Activated T-cell treated with anti-CD3 and anti-CD28 coated beads for 24 hours (primary cell): ENCODE results near the gene ONECUT3.

Source experiments
- DNase-seq: peaks from one replicate; pipeline ENCODE4 v3.0.0-alpha.2; 2020; ENCODE audit warnings: low read depth

ONECUT3 gene

DNA sequence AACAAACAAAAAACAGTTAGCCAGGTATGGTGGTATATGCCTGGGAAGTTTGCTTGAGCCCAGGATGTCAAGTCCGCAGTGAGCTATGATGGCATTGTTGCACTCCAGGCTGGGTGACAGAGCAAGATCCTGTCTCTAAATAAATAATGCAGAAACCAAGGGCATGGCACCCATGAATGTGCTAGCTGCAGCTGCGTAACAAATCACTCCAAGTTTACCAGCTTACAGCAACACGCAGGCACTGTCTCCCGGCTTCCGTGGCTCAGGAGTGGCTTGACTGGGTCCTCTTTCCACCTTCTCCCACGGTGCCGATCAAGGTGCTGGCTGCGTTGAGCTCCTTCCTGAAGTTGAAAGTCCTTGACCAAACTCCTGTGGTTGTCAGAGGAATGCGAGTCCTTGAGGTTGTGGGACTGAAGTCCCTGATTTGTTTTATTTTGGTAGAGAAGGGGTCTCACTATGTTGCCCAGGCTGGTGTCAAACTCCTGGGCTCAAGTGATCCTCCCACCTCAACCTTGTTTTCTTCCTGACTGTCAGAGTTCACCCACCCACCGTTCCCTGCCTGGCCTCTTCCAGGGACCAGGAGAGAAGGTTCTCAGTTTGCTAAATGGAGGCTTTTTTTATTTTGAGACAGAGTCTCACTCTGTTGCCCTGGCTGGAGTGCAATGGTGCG lies 13.2 kb upstream of the ONECUT3 start:
- DNase-seq = no peak

DNA sequence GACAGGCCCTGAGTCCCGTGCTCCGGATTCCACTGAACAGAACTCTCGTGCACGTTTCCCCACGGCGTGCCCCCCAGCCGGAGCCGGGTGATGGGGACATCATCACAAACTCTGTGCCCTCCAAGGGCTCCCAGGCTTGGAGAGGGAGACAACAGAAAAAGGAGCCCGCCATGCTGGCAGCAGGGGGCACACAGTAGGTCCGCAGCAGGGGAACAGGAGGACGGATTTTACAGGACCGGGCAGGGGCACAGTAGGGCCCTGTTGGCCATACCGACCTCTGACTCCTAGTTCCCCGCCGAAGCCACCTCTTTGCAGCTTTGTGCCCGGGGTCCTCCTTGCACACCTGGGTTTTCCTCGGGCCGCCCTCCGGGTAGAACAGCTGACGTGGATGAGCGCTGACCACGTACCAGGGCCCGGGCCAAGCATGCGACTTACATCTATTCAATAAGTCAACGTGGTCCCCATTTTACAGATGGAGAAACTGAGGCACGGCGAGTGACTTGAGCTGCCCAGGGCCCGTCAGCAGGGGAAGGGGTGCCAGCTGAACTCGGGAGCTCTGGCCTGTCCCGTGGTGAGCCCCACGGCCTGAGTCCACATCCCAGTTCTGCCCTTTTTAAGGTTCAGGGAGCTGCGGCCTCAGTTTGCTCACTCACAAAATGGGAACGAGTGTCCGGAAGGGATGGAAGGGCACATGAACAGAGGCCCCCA lies 10.2 kb upstream of the ONECUT3 start:
- no peak for DNase-seq

DNA sequence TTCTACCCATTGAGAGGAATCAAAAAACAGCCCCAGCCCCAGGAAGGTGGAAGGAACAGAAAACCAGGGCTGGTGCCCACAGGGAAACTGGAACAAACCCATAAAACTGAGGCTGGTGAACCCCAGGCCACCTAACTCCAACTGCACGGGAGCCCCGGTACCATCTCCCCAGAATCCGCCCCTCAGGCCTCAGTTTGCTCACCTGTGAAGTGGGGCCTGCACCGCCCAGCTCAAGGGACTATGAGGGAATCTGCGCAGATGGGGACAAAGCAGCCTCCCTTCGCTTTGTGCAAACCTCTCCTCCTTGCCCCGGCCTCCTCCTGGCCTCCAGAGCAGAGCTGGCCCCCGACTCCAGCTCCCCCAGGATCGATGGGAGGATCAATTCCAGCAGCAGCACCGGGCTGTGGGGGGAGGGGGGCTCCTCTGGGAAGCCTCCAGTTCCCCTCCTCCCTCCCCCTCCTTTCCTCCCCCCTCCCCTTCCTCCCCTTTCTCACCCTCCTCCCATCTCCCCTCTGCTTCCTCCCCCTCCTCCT lies 9.1 kb upstream of the ONECUT3 start:
- DNase-seq = no peak

DNA sequence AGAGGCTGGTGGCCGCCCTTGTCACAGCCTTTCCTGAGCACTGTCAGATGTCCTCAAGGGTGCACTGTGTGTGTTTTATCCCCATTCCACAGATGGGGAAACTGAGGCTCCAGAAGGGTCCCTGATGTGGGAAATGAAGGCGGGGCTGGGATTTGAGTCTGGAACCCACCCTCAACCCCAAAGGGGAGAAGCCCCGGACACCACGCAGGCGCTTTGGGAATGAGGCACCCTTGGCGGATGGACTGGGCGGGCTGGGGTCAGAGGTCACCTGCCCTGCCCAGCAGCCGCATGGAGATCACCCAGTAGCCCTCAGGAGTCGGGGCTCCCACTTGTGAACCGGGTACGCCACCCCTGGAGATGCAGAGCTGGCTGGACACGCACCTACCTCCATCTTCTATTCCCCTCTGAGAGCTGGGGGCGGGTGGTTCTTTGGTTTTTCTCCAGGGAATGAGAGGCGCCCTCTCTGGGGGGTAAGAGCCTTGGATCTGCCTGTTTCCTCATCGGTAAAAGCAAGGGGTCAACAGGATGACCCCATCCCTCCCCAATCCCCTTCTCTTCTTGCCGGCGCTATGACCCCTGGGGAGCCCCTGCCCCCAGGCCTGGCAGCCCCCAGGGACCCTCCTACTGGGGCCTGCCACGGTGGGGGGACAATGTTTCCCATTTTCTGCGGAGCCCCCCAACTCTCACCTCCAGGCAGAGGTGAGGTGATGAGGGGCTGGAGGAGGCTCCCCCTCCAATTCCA lies 8.3 kb upstream of the ONECUT3 start:
- DNase-seq = no peak

DNA sequence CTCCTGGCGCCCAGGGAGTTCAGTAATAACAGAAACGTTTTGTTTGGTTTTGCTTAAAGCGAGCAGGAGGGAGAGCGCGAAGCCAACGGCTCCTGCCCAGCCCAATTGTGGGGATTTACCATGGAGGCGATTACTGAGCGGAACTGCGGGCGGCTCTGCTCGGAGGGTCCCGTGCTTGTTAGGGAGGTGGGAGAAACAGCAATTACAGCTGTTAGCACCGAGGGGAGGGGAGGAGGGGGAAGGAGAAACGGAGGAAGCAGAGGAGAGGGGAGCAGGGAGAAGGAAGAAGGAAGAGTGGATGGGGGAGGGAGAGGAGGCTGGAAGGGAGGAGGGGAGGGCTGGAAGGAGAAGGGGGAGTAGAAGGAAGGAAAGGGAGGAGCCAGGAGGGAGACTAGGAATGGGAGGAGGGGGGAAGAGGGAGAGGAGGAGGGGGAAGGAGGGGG lies 7.7 kb upstream of the ONECUT3 start:
- DNase-seq = no peak

DNA sequence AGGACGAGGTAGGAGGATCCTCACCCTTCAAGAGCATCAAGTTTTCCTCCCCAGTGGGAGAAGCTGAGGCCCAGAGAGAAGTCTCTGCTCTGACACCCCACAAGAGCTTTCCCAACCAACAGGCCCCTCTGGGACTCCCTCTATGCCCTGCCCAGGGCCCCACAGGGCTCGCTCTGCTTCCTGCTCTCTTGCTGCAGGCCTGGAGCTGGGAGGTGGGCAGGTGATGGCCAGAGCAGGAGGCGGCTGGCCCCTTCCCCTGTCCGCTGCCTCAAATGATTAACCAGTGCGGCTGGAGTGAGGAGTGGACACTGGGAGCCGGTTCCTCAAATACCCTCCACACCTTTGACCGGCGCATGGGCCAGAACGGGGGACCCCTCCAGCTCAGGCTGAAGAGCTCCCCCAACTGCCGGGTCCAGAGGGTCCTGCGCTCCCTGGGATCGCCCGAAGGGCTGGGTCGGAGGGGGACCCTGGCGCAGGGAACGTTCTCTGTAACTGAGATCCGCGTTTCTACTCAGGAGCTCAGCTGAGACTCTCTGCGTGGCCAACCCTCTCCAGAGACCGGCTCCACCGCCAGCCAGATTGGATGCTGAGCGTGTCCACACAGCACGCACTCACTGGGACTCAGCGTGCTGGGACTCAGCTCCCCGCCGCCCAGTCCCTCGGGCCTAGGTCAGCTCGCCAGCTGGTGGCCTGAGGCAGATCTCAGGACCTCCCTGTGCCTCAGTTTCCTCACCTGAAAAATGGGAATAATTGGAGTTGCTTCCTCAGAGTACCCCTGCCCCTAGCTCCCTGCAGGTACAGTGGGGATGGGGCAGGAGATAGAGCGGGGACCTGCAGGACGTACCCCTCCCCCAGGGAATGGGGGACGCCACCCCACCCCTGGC lies 6.7 kb upstream of the ONECUT3 start:
- no peak for DNase-seq

DNA sequence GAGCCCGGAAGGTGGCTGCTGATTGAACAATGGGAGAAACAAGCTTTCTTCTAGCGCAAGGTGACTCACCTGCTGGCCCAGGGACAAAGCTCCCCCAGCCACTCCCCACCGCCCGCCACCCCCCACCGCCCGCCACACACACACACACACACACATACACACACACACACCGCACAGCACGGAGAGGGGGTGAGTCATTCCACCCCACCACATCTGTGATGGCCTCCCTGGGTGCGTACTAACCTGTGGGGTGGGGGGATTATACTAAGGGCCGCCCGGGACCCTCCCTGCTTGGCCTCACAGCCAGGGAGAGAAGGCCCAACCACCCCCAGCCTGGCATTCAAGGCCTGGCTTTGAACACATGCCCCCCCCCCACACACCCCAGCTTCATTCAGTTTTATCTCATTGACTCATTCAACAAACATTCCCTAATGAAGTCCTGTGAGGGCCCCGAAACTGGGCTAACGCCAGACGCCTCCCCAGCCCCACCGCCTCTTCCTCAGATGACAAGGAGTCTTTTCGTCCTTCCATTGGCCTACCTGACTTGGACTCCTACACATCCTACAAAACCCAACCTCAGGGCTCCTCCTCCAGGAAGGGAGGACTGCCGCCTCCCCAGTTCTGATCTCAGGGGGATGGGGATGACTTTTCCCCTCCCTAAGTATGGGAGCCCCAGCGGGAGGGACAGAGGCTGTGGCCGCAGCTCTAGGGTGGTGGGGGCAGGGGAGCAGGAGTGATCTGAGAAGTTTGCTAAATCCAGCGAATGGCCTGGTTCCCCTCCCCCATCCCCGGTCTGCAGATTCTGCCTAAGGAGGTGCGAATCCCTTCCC lies 5.8 kb upstream of the ONECUT3 start:
- no peak for DNase-seq

DNA sequence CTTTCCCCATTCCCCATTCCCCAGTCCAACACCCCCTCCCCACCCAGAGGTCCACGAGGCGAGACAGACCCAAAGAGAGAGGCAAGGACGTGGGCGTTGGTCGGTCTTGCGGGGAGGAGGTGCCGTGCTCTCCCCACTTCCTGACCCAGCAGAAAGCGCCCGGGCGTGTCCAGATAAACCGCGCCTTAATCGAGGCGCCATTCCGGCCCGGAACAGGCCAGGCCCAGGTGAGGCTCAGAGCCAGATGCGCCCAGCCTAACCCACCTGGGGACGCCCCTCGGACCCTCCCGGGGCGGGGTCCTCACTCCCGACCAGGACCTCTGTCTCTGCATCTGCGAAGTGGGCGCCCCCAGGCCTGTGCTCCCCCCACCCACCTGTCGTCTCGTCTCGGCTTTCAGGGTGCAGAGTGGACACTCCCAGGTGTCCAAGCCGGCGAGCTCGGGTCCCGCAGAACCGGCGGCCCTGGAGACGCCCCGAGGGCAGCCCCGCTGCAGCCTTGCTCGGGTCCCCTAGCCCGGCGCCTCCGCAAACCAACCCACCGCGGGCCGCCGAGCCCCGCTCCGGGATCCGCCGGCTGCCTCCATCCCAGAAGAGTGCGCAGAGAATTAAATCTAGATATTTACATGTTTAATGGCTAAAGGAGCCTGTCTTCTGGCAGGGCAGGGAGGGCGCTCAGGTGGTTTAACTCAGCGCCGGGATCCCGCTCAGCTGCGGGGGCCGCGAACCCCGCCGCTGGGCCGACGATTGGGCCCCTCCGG lies 5.0 kb upstream of the ONECUT3 start:
- no peak for DNase-seq

DNA sequence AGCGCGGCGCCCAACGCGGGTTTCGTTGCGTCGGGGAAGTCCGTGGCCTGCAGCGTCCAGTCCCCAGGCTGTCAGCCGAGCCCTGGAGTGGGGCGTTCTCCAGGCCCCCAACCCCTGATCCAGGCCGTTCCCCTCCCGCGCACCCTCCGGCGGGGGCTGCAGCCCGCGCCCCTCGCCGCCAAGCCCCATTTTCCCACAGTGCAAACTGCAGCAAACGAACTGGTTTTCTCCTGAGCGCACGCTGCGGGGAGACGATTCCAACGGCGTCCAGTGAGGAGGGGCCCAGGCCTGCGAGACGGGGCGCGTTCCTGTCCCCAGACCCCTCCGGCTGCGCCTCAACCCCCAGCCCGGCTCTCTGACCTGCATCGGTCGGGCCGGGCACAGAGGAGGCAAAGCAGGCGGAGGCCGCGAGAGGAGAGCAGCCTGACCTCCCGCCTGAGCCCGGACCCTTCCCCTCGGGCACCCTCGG lies 4.4 kb upstream of the ONECUT3 start:
- no peak for DNase-seq

DNA sequence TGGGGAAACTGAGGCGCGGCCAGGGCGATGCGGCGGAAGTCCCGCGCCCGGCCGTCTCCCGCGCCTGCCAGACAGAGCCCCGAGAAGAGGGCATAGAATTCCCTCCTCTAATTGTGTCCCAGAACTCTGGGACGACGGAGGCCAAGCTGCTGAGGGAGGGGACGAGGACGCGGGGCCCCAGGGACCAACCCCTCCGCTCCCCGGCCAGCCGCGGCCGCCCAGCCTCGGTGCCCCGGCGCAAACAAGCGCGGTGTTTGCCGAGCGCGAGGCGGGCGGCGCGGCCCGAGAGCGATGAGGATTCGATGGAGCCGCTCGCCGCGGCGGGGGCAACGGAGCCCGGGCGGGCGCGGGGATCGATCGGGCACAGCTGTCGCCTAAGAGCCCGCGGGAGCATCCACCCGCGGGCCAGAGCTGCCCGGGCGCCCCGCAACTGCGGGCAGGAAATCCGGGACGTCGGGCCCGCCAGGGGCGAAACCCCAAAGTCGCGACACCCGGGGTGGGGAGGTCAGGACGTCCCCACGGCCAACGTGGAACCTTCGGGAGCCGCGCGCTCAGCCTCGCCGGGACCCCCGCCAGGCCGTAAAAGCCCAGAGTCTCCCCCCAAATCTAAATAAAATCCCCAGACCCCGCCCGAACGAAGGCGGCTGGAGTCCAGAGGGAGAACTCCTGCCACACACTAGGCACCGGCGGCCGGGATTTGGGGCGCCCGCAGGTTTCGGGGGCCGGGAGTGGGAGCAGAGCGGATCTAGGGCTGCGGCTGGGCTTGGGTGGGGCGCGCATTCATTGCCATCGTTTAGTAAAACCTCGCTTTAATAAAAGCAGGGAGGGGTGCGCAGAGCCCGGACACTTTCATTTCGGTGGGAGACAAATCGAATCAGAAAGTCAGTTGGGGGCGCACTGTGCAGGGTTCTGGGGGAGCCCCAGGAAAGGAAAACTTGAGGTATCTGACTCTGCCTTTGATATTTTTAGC lies 3.6 kb upstream of the ONECUT3 start:
- no peak for DNase-seq

DNA sequence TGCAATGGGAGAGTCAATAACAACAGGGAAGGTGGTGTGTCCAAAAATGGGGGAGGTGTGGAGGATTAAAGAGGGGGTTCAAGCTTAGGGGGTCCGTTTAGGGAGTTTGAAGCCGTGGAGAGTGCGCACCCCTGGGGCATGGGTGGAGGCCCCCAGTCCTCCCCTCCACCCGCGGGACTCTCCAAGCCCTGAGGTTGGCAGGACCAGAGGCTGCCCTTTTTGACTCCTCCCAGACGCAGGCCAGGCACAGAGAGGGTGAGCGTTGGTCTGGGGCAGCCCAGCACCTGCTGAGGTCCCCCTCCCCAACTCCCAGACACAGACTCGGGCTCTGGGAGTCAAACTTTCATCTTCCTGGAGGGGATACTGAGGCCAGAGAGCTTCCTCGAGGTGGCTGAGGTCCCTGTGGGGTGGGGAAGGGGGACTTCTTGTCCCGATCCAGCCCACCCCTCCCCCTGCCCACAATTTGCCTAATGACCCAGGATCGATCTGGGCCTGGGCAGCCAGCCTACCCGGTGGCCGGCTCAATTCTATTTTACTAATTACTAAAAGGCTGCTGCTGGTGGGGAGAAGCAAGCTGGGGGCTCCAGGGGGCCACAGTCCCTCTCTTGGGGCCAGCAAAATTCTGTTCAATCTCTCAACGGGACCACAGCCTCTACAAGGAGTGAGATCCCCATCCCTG lies 2.8 kb upstream of the ONECUT3 start:
- no peak for DNase-seq

DNA sequence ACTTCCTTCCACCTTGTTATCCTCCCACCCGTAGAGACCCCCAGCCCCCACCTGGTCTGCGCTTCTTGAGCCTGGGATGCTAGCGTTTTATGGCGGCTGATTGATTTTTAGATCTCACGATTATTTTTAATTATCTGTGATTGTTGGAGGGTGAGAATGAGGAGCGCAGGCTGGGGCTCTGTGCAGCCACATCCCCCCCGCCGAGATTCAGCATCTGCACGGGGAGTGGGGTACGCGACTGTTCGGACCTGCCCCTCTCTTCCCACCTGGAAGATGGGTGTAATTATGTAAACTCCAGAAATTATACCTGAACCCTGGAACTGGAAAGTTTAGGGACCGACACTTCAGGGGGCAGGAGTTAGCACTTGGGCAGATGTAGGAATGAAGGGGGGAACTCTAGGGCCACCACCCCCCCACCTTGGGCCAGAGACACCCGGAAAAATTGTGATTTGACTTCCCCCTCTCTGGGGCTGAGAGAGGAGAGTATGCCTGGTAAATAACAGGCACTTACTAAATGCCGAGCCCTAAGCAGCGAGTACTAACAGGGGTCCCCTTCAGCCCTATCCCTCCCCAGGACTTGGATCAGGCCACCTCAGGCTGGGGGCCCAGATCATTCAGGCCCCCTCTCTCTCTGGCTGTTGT lies 1.8 kb upstream of the ONECUT3 start:
- DNase-seq = no peak

DNA sequence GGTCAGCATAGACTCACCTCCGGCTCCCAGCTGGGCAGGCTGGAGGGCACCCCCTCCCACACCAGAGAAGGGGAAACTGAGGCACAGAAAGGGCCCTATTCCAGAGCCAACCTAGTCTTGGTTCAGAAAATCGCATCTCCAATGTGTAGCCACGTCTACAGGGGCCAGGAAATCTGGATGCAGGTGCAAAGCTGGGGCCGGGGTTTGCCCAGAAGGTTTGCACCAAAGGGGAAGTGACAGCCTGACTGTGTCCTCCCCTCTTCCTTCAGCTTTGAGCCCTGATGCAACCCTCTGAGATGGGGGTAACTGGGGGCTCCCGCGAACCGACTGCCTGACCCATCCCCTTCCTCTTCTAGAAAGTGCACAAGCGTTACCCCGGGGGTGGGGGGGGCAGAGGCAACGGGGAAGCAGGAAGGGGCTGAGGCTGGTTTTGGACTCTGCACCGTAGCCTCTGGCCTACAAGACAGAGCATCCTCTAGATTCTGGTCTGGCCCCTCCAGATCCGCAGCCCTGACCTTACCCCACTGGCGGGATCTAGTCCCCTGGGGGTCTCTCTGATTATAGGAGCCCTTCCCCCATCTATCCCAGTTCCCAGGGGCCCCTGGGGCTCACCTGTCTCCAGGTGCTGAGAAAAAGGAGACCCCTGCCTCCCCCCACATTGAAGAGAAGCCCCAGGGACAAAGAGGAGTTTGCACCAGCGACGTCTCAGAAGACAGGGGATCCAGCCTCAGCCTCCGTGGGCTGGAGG lies 1.1 kb upstream of the ONECUT3 start:
- no peak for DNase-seq

DNA sequence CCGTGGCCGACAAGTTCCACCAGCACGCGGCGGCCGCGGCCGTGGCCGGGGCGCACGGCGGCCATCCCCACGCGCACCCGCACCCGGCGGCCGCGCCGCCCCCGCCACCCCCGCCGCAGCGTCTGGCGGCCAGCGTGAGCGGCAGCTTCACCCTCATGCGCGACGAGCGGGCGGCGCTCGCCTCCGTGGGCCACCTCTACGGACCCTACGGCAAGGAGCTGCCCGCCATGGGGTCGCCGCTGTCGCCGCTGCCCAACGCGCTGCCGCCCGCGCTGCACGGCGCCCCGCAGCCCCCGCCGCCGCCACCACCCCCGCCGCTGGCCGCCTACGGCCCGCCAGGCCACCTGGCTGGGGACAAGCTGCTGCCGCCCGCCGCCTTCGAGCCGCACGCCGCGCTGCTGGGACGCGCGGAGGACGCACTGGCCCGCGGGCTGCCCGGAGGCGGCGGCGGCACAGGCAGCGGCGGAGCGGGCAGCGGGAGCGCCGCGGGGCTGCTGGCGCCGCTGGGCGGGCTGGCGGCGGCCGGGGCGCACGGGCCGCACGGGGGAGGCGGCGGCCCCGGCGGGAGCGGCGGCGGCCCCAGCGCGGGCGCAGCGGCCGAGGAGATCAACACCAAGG lies 821 bp downstream of the ONECUT3 start:
- DNase-seq = no peak

DNA sequence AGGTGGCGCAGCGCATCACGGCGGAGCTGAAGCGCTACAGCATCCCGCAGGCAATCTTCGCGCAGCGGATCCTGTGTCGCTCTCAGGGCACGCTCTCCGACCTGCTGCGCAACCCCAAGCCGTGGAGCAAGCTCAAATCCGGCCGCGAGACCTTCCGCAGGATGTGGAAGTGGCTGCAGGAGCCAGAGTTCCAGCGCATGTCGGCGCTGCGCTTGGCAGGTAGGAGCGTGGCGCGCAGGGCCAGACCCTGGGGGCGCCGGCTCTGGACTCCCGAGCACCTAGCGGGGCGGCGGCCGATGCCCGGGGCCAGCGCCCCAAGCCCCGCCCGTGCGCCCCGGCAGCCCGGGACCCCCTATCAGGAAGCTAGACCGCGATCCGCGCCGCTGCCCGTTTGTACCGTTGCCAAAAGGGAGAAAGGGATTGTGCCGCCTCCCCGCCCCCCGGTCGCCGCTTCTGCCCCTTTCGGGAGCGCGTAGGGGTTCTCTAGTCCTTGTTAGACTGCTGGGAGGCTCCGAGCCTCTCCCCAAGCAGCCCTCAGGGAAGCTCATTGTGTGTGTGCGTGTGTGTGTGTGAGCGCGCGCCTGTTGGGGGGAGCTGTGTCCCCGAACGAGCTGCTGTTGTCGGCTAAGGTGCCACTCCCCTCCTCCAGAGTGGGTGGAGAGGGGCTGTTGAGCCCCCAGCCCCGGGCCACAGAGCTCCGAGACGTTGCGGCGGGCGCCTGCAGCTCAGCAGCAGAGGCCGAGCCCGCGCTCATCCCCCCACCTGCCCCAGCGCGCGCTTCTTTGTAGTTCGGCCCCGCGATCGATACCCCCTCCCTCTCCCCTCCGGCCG lies 1.5 kb downstream of the ONECUT3 start:
- no peak for DNase-seq
